Neuronal stem cell (in vitro differentiated cells): ENCODE measurements around the gene FMR1. TPM values are rescaled to one million over a fixed set of nuclear protein-coding genes. Genes with fewer than 3 reads are reported as not detected.

Experiments
- DNase-seq: peaks from one replicate; pipeline ENCODE4 v3.0.0-alpha.2; 2013; ENCODE audit warnings: low spot score
- H2AFZ ChIP-seq: one replicate; pipeline ENCODE4 v1.6.1; 2013; ENCODE audit warnings: mild to moderate bottlenecking, low read length, inconsistent platforms
- H2AK5ac ChIP-seq: 2 replicates; pipeline ENCODE4 v1.6.1; 2013; ENCODE audit warnings: low read depth, mild to moderate bottlenecking, inconsistent platforms, low read length, moderate library complexity, mixed read lengths
- H2BK120ac ChIP-seq: 2 replicates; pipeline ENCODE4 v1.6.1; 2013; ENCODE audit warnings: low read depth, mild to moderate bottlenecking, inconsistent platforms, low read length, moderate library complexity, mixed read lengths
- H2BK12ac ChIP-seq: one replicate; pipeline ENCODE4 v1.6.1; 2013; ENCODE audit warnings: low read length, inconsistent platforms
- H2BK15ac ChIP-seq: 2 replicates; pipeline ENCODE4 v1.6.1; 2013; ENCODE audit warnings: mild to moderate bottlenecking, low read length, inconsistent platforms, mixed read lengths
- H2BK5ac ChIP-seq: one replicate; pipeline ENCODE4 v1.6.1; 2013; ENCODE audit warnings: inconsistent platforms, mild to moderate bottlenecking, low read length, moderate library complexity
- H3K14ac ChIP-seq: one replicate; pipeline ENCODE4 v1.6.1; 2013; ENCODE audit warnings: low read length, inconsistent platforms
- H3K18ac ChIP-seq: 2 replicates; pipeline ENCODE4 v1.6.1; 2013; ENCODE audit warnings: low read length, inconsistent platforms
- H3K23ac ChIP-seq: 2 replicates; pipeline ENCODE4 v1.6.1; 2013; ENCODE audit warnings: low read depth, mild to moderate bottlenecking, mixed read lengths, low read length, inconsistent platforms; ENCODE audit not compliant: poor library complexity
- H3K27ac ChIP-seq: replicated peaks from 3 replicates; pipeline ENCODE4 v1.5.1; 2013; ENCODE audit warnings: low read length, inconsistent platforms
- H3K27me3 ChIP-seq, 3 experiments: 2 replicates each; pipeline ENCODE4 v1.6.1; 2013; ENCODE audit warnings: low read length in 3 of 3, mild to moderate bottlenecking in 2 of 3, inconsistent platforms in 1 of 3, low read depth in 1 of 3, mixed read lengths in 1 of 3, moderate library complexity in 1 of 3; ENCODE audit not compliant: control insufficient read depth in 3 of 3, insufficient read depth in 3 of 3
- H3K36me3 ChIP-seq, 2 donors: replicated peaks in 1 of 2; 2 replicates each; pipeline ENCODE4 v1.6.1; 2013; ENCODE audit warnings: low read length in 2 of 2; ENCODE audit not compliant: control insufficient read depth in 2 of 2, insufficient read depth in 2 of 2
- H3K4ac ChIP-seq: 2 replicates; pipeline ENCODE4 v1.6.1; 2013; ENCODE audit warnings: inconsistent platforms, mild to moderate bottlenecking, low read length, moderate library complexity
- H3K4me1 ChIP-seq, 2 donors: 1 replicate in 1 of 2; 2 replicates in 1 of 2; pipeline ENCODE4 v1.6.1; 2013; ENCODE audit warnings: low read length in 2 of 2, low read depth in 1 of 2; ENCODE audit not compliant: control insufficient read depth in 2 of 2, insufficient read depth in 1 of 2
- H3K4me2 ChIP-seq: one replicate; pipeline ENCODE4 v1.6.1; 2013; ENCODE audit warnings: mild to moderate bottlenecking, low read length, inconsistent platforms; ENCODE audit not compliant: insufficient read depth, poor library complexity, severe bottlenecking
- H3K4me3 ChIP-seq, 2 donors: 2 replicates each; pipeline ENCODE4 v1.5.1; 2013; ENCODE audit warnings: low read length in 2 of 2, mild to moderate bottlenecking in 2 of 2, inconsistent platforms in 1 of 2, moderate library complexity in 1 of 2
- H3K79me1 ChIP-seq: one replicate; pipeline ENCODE4 v1.6.1; 2013; ENCODE audit warnings: low read depth, mild to moderate bottlenecking, inconsistent platforms, low read length, moderate library complexity
- H3K9ac ChIP-seq: one replicate; pipeline ENCODE4 v1.6.1; 2013; ENCODE audit warnings: mild to moderate bottlenecking, low read depth, low read length, inconsistent platforms; ENCODE audit not compliant: poor library complexity
- H3K9me3 ChIP-seq, 2 donors: replicated peaks in 1 of 2; 2 replicates each; pipeline versions ENCODE3 to v1.6.1; 2013; ENCODE audit warnings: low read length in 2 of 2, mild to moderate bottlenecking in 2 of 2, inconsistent platforms in 1 of 2, low read depth in 1 of 2, mixed read lengths in 1 of 2, moderate library complexity in 1 of 2; ENCODE audit not compliant: control insufficient read depth in 2 of 2, insufficient read depth in 1 of 2
- H4K8ac ChIP-seq: one replicate; pipeline ENCODE4 v1.6.1; 2013; ENCODE audit warnings: low read depth, mild to moderate bottlenecking, inconsistent platforms, low read length, moderate library complexity
- H4K91ac ChIP-seq: one replicate; pipeline ENCODE4 v1.6.1; 2013; ENCODE audit warnings: low read length, low read depth, mild to moderate bottlenecking, inconsistent platforms; ENCODE audit not compliant: poor library complexity
- WGBS, 2 donors: extraction: QIAGEN DNeasy Blood & Tissue Kit; methylation state at CpG; one replicate each; pipeline ENCODE4 v1.1.7; 2013; ENCODE audit warnings: missing lambda C conversion rate in 2 of 2, mixed read lengths in 1 of 2; ENCODE audit not compliant: insufficient read length in 2 of 2, insufficient replicate concordance in 1 of 2; ENCODE audit errors: extremely low coverage in 2 of 2; 5-methylcytosine and 5-hydroxymethylcytosine counted together
- small RNA-seq: library from polyadenylated mRNA; stranded (forward); fragments of <200 nt; extraction: miRNeasy Mini kit (QIAGEN cat#:217004); gene quantifications from one replicate; pipeline ENCODE3, GENCODE V24; 2013; ENCODE audit not compliant: insufficient read depth

FMR1 gene

GRCh38 chrX:147978931-147979330, 67.2 kb downstream of the FMR1 start:
- Histone ChIP-seq H4K8ac (no peak overlapping the region), H3K23ac (no peak overlapping the region), H2AK5ac (no peak overlapping the region), H3K79me1 (no peaks in the 10 kb centered on the region), H3K4me3 (no peak overlapping the region), H2BK15ac (no peak overlapping the region), H2BK120ac (no peak overlapping the region), H2AFZ (no peak overlapping the region), H3K9ac (no peak overlapping the region), H3K36me3 (no peaks in the 10 kb centered on the region), H2BK12ac (no peak overlapping the region), H3K9me3 (no peaks in the 10 kb centered on the region), H3K27me3 (no peaks in the 10 kb centered on the region), H3K4me1 (no peaks in the 10 kb centered on the region), H4K91ac (no peak overlapping the region), H3K18ac (no peak overlapping the region), H3K27ac (no peak overlapping the region), H2BK5ac (no peak overlapping the region), H3K4me2 (no peak overlapping the region), H3K4ac (no peak overlapping the region), H3K14ac (no peak overlapping the region)
- WGBS, 2 donors: no CpG with 5 or more reads among the region's 6 CpGs
- DNase-seq: no peak

- H3K9ac ChIP-seq: no peak within 1 kb of the TSS
- H3K4me3 ChIP-seq: no peak within 1 kb of the TSS
- H3K9me3 ChIP-seq: no peaks in the 10 kb centered on the region
- no peaks in the 10 kb centered on the region for H3K4me1 ChIP-seq
- H4K91ac ChIP-seq: no peak within 1 kb of the TSS
- H3K14ac ChIP-seq: no peak within 1 kb of the TSS
- no peak within 1 kb of the TSS for H2BK120ac ChIP-seq
- DNase-seq: no peak
- H3K27ac ChIP-seq: no peak within 1 kb of the TSS
- no peak within 1 kb of the TSS for H2AFZ ChIP-seq
- no peak within 1 kb of the TSS for H4K8ac ChIP-seq
- H3K4me2 ChIP-seq: no peak within 1 kb of the TSS
- no peak within 1 kb of the TSS for H3K18ac ChIP-seq
- no peaks in the 10 kb centered on the region for H3K79me1 ChIP-seq
- no peak within 1 kb of the TSS for H2BK5ac ChIP-seq
- H3K36me3 ChIP-seq: no peaks in the 10 kb centered on the region
- no CpG with 5 or more reads among the region's 35 CpGs for WGBS, 2 donors
- no peak within 1 kb of the TSS for H2AK5ac ChIP-seq
- H2BK12ac ChIP-seq: no peak within 1 kb of the TSS
- H3K23ac ChIP-seq: no peak within 1 kb of the TSS
- H3K27me3 ChIP-seq: no peaks in the 10 kb centered on the region
- H3K4ac ChIP-seq: no peak within 1 kb of the TSS
- H2BK15ac ChIP-seq: no peak within 1 kb of the TSS
Measured at GRCh38 chrX:147981038-147981752, 69.5 kb downstream of the FMR1 start, which contains the start of gene FMR1NB. TSS of gene FMR1NB (plus strand) at chrX:147981337. CDS start at chrX:147981403, 66 bp downstream.

Small RNAs within 50 kb of the gene (small RNA-seq; reads per million reads assigned to genes)
- not detected for gene RF02118
